Measurements from ENCODE around the gene GABBR2.

GRCh38 chr9:98611319-98611718 lies 97.4 kb downstream of the GABBR2 start:
- TF ChIP-seq CTCF (IDR thresholded peaks at IDR 0.05) (no peak), POLR2A (IDR thresholded peaks at IDR 0.05) (no peak)

Measured in uterus (tissue), 2 donors.